ENCODE measurements around the gene SETD7. TPM values are rescaled to one million over a fixed set of nuclear protein-coding genes. Genes with fewer than 3 reads are reported as not detected.

The SETD7 gene
- total RNA-seq, 1 experiment from 2014 or later: 29.6 TPM

- H3K27me3 ChIP-seq (ENCODE audit: low read length): no peaks in the 10 kb centered on the region
- H3K79me2 ChIP-seq (ENCODE audit: low read length): no peaks in the 10 kb centered on the region
- peaks cover 23% of the 10 kb centered on the region for H3K4me1 ChIP-seq (ENCODE audit: insufficient read depth, low read length)
- H3K9ac ChIP-seq (ENCODE audit: low read length): no peak overlapping the region
- no peak overlapping the region for H2AFZ ChIP-seq (ENCODE audit: low read length)
- CTCF ChIA-PET: no interaction called here
- POLR2A ChIA-PET (ENCODE audit: unreplicated experiment): no interaction called here
- no peaks in the 10 kb centered on the region for H4K20me1 ChIP-seq (ENCODE audit: low read length)
- peak; percentile 57 for DNase-seq
- no peak overlapping the region for H3K27ac ChIP-seq (ENCODE audit: low read length)
- H3K9me3 ChIP-seq (ENCODE audit: low read length): no peaks in the 10 kb centered on the region
- TF ChIP-seq EZH2phosphoT487 (IDR thresholded peaks at IDR 0.05; ENCODE audit: borderline replicate concordance, low read length) (no peak), CTCF (conservative IDR thresholded peaks at IDR 0.05; ENCODE audit: low read depth, low read length) (no peak), EZH2 (IDR thresholded peaks at IDR 0.05; ENCODE audit: low read length, unreplicated experiment) (no peak)
- BruUV-seq (replicated peaks): no TSS peak
- no peaks in the 10 kb centered on the region for H3K9me2 ChIP-seq (replicated peaks; ENCODE audit: low read length)
- H3K4me3 ChIP-seq (ENCODE audit: low read length): no peak overlapping the region
- H3F3A ChIP-seq (ENCODE audit: low read length, unreplicated experiment): no peaks in the 10 kb centered on the region
- peaks cover 20% of the 10 kb centered on the region for H3K36me3 ChIP-seq (ENCODE audit: low read depth, low read length)
- ATAC-seq: peak; percentile 41
- intact Hi-C loops (cut with micrococcal nuclease): no loop called here
- no peak overlapping the region for H3K4me2 ChIP-seq (ENCODE audit: low read length)
These were observed 32.9 kb downstream of the SETD7 start for GRCh38 chr4:139523076-139523475.

DNA sequence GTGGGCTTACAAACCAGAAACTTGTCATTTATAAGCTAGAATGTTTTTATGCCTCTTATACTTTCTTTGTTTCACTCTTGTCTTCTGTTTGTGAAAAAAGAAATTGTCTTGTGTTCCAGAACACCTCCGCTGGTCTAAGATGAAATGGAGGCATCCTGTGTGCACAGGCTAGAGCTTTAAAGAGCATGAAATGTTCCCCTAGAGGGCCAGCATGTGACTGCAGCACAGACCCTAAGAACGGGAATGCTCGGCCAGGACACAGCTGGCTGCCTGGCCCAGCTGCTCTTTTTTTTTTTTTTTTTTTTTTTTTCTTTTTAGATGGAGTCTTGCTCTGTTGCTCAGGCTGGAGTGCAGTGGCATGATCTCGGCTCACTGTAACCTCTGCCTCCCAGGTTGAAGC lies 33.6 kb downstream of the SETD7 start:
- ChIA-PET CTCF (no interaction called here), POLR2A (ENCODE audit: unreplicated experiment) (interaction anchor here (0.6 kb wide), 1 partner anchor 1444 kb away, joined by 3 read pairs; no protein-coding TSS in a partner anchor)
- TF ChIP-seq CTCF (conservative IDR thresholded peaks at IDR 0.05; ENCODE audit: low read depth, low read length) (no peak), EZH2phosphoT487 (IDR thresholded peaks at IDR 0.05; ENCODE audit: borderline replicate concordance, low read length) (no peak), EZH2 (IDR thresholded peaks at IDR 0.05; ENCODE audit: low read length, unreplicated experiment) (no peak)
- no peak overlapping the region for H2AFZ ChIP-seq (ENCODE audit: low read length)
- no peak overlapping the region for H3K4me2 ChIP-seq (ENCODE audit: low read length)
- H3K27me3 ChIP-seq (ENCODE audit: low read length): no peaks in the 10 kb centered on the region
- peaks cover 22% of the 10 kb centered on the region for H3K4me1 ChIP-seq (ENCODE audit: insufficient read depth, low read length)
- no peaks in the 10 kb centered on the region for H3F3A ChIP-seq (ENCODE audit: low read length, unreplicated experiment)
- no peaks in the 10 kb centered on the region for H4K20me1 ChIP-seq (ENCODE audit: low read length)
- intact Hi-C loops (cut with micrococcal nuclease): no loop called here
- no peak overlapping the region for H3K9ac ChIP-seq (ENCODE audit: low read length)
- no peak overlapping the region for H3K27ac ChIP-seq (ENCODE audit: low read length)
- no TSS peak for BruUV-seq (replicated peaks)
- no peaks in the 10 kb centered on the region for H3K9me2 ChIP-seq (replicated peaks; ENCODE audit: low read length)
- peaks cover 19% of the 10 kb centered on the region for H3K36me3 ChIP-seq (ENCODE audit: low read depth, low read length)
- no peaks in the 10 kb centered on the region for H3K9me3 ChIP-seq (ENCODE audit: low read length)
- no peak overlapping the region for H3K4me3 ChIP-seq (ENCODE audit: low read length)
- H3K79me2 ChIP-seq (ENCODE audit: low read length): no peaks in the 10 kb centered on the region
- DNase-seq: no peak
- no peak for ATAC-seq

DNA sequence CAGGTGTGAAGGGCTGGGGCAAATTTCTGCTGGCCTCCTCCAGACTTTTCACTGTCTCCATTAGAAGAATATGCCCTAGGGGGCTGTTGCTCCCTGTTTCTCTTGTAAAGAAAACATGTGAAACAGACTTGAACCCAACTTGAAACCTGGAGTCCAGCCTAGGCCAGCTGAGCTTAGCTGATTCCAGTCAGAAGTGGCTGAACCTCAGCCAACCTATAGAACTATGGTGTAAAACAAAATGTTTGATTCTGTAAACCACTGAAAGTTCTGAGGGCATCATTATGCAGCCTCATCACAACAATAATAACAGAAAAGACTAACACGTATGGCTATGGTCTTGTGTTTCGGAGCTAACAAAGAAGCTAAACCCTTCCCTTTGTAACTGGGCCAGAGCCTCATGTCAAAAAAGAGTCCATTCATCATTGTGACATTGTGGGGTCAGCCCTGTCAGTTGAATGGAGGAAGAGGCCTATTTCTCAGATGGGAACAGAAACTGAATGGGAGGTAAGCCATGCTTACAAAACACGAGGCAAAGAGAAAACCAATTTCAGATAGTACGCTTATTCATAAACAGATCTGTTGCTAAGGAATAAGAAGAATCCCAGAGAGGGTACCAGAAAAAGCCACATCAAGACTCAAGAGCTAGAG lies 34.1 kb downstream of the SETD7 start:
- DNase-seq (no peak), ATAC-seq (no peak)
- Histone ChIP-seq H3K36me3 (ENCODE audit: low read depth, low read length) (peaks cover 20% of the 10 kb centered on the region), H3K27ac (ENCODE audit: low read length) (no peak overlapping the region), H3K27me3 (ENCODE audit: low read length) (no peaks in the 10 kb centered on the region), H2AFZ (ENCODE audit: low read length) (no peak overlapping the region), H3K9ac (ENCODE audit: low read length) (no peak overlapping the region), H3F3A (ENCODE audit: low read length, unreplicated experiment) (no peaks in the 10 kb centered on the region), H4K20me1 (ENCODE audit: low read length) (no peaks in the 10 kb centered on the region), H3K9me2 (replicated peaks; ENCODE audit: low read length) (no peaks in the 10 kb centered on the region), H3K4me1 (ENCODE audit: insufficient read depth, low read length) (peaks cover 16% of the 10 kb centered on the region; the same call in 1 of the 2 replicates), H3K4me2 (ENCODE audit: low read length) (no peak overlapping the region), H3K4me3 (ENCODE audit: low read length) (no peak overlapping the region), H3K9me3 (ENCODE audit: low read length) (no peaks in the 10 kb centered on the region), H3K79me2 (ENCODE audit: low read length) (no peaks in the 10 kb centered on the region)
- ChIA-PET CTCF (no interaction called here), POLR2A (ENCODE audit: unreplicated experiment) (interaction anchor here (0.6 kb wide), 1 partner anchor 1444 kb away, joined by 3 read pairs; no protein-coding TSS in a partner anchor)
- intact Hi-C loops (cut with micrococcal nuclease): no loop called here
- BruUV-seq (replicated peaks): no TSS peak
- TF ChIP-seq EZH2phosphoT487 (IDR thresholded peaks at IDR 0.05; ENCODE audit: borderline replicate concordance, low read length) (no peak), CTCF (conservative IDR thresholded peaks at IDR 0.05; ENCODE audit: low read depth, low read length) (no peak), EZH2 (IDR thresholded peaks at IDR 0.05; ENCODE audit: low read length, unreplicated experiment) (no peak)

Measured in PC-3 (cell line).